Uterus (tissue), 4 donors: ENCODE results near the gene SLC7A6OS. TPM values are rescaled to one million over a fixed set of nuclear protein-coding genes. Genes with fewer than 3 reads are reported as not detected.

Experiments
- DNase-seq, 2 donors: peaks; one replicate each; pipeline ENCODE4 v3.0.0-alpha.2; 2019 to 2020
- H3K27ac ChIP-seq, 2 donors: fragments of 200-600 bp; sonication (generic); 1 replicate in 1 of 2; 2 replicates in 1 of 2; pipeline ENCODE4 v1.5.1; 2016 to 2018
- H3K27me3 ChIP-seq, 2 donors: fragments of 200-600 bp; sonication (generic); one replicate each; pipeline ENCODE4 v1.5.1; 2018 to 2019; ENCODE audit warnings: control low read depth in 1 of 2
- H3K36me3 ChIP-seq, 2 donors: fragments of 200-600 bp; sonication (generic); one replicate each; pipeline ENCODE4 v1.5.1; 2019; ENCODE audit warnings: control low read depth in 1 of 2
- H3K4me1 ChIP-seq, 2 donors: fragments of 200-600 bp; sonication (generic); one replicate each; pipeline ENCODE4 v1.5.1; 2018 to 2019; ENCODE audit warnings: control low read depth in 1 of 2
- H3K4me3 ChIP-seq, 2 donors: fragments of 200-600 bp; sonication (generic); 1 replicate in 1 of 2; 2 replicates in 1 of 2; pipeline ENCODE4 v1.5.1; 2018 to 2019; ENCODE audit warnings: mild to moderate bottlenecking in 1 of 2
- H3K9me3 ChIP-seq, 2 donors: fragments of 200-600 bp; sonication (generic); one replicate each; pipeline ENCODE4 v1.5.1; 2019; ENCODE audit warnings: control low read depth in 1 of 2
- POLR2A ChIP-seq, 2 donors: fragments of 450-650 bp; IDR thresholded peaks; one replicate each; pipeline ENCODE4 v1.6.1; 2016; ENCODE audit warnings: antibody characterized with exemption in 2 of 2, mild to moderate bottlenecking in 1 of 2, moderate library complexity in 1 of 2
- intact Hi-C: fragments of 100-400 bp; cut with DNase I; formaldehyde crosslinking; loops from one replicate; pipeline ENCODE4 v1.15.1; 2023; ENCODE audit warnings: low total_unique reads
- total RNA-seq, 4 donors: library from RNA; depleted of rRNA in 3 of 4; stranded (reverse); fragments of >200 nt in 3 of 4; gene quantifications; one replicate each; pipeline versions ENCODE4 v1.1.0 to v1.2.4, GENCODE V29; 2014 to 2023
- TF ChIP-seq, protein P1 (sequence below), 4 experiments: fragments of 200-600 bp in 2 of 4; fragments of 450-650 bp in 2 of 4; sonication (generic) in 2 of 4; IDR thresholded peaks; one replicate each; pipeline ENCODE4 v1.5.1; 2016 to 2019; ENCODE audit warnings: antibody characterized with exemption in 4 of 4, mild to moderate bottlenecking in 2 of 4, moderate library complexity in 1 of 4
- donor health status: DM: yes; HTN: yes; CAD: no.

SLC7A6OS gene
- total RNA-seq, 4 donors from 2014 or later: 7.6 to 18.9 (median 13.4) TPM

DNA sequence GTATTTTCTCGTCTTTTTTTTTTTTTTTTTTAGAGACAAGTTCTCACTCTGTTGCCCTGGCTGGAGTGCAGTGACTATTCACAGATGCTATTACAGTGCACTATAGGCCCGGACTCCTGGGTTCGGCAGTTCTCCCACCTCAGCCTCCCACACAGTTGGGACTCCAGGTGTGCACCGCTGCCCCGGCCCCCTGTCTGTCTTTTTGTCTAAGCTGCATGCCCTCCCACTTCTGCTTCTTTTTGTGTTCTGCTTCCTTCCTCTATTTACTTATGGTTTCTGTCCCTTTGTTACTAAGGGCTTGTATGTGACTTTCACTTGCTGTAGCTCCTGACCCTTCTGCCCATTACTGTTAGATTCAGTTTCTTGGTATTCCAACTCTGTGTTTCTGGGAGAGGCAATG, 25.9 kb downstream of the SLC7A6OS start:
- no peaks in the 10 kb centered on the region for H3K9me3 ChIP-seq
- no peak for TF ChIP-seq POLR2A (IDR thresholded peaks at IDR 0.05)
- TF ChIP-seq, protein P1, sequence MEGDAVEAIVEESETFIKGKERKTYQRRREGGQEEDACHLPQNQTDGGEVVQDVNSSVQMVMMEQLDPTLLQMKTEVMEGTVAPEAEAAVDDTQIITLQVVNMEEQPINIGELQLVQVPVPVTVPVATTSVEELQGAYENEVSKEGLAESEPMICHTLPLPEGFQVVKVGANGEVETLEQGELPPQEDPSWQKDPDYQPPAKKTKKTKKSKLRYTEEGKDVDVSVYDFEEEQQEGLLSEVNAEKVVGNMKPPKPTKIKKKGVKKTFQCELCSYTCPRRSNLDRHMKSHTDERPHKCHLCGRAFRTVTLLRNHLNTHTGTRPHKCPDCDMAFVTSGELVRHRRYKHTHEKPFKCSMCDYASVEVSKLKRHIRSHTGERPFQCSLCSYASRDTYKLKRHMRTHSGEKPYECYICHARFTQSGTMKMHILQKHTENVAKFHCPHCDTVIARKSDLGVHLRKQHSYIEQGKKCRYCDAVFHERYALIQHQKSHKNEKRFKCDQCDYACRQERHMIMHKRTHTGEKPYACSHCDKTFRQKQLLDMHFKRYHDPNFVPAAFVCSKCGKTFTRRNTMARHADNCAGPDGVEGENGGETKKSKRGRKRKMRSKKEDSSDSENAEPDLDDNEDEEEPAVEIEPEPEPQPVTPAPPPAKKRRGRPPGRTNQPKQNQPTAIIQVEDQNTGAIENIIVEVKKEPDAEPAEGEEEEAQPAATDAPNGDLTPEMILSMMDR (IDR thresholded peaks at IDR 0.05): no peak
- H3K27ac ChIP-seq: peak overlapping the region in 1 of 2 donors; percentile 15
- no peak overlapping the region for H3K4me3 ChIP-seq
- H3K27me3 ChIP-seq: no peaks in the 10 kb centered on the region
- no peak for DNase-seq
- no peaks in the 10 kb centered on the region for H3K4me1 ChIP-seq
- H3K36me3 ChIP-seq: no peaks in the 10 kb centered on the region
- intact Hi-C loops: no loop called here

DNA sequence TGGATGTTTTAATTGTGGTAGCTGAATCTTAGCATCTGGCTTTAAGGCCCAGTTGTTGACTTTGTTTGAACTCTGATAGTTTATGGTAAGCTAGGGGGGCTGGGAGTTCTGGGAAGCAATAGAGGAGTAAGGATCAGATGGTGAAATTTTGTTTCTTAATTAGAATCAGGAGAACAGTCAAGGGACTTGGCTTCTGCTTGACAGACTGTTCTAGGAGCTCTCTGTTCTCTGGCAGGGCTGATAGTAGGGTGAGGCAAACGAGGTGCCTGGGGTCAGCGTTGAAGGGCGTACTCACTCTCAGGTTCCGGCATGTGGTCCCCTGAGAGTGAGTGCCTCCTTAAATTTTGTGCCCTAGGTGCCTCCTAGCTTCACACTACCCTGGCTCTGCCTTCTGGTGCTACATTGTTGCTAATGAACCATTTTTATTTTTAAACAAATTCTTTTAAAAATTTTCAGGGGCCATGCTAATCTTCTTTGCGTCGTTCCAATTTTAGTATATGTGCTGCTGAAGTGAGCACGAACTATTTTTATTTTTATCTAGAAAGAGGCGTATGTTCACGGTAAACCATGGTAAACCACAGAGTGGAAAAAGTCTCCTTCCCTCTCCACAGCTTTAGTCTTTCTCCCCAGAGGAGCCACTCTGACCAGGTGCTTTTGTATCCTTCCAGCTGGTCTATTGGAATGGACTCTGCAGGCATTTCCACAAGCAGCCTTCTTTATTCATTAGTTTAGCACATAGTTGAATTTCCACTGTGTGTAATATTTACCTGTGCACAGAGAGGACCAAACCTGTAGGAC, 26.7 kb downstream of the SLC7A6OS start:
- TF ChIP-seq POLR2A (IDR thresholded peaks at IDR 0.05): no peak
- TF ChIP-seq, protein P1 (IDR thresholded peaks at IDR 0.05): no peak
- Histone ChIP-seq H3K9me3 (no peaks in the 10 kb centered on the region), H3K4me3 (no peak overlapping the region), H3K4me1 (no peaks in the 10 kb centered on the region), H3K36me3 (no peaks in the 10 kb centered on the region), H3K27ac (peak overlapping the region in 1 of 2 donors; percentile 15), H3K27me3 (no peaks in the 10 kb centered on the region)
- intact Hi-C loops: no loop called here
- DNase-seq: no peak

DNA sequence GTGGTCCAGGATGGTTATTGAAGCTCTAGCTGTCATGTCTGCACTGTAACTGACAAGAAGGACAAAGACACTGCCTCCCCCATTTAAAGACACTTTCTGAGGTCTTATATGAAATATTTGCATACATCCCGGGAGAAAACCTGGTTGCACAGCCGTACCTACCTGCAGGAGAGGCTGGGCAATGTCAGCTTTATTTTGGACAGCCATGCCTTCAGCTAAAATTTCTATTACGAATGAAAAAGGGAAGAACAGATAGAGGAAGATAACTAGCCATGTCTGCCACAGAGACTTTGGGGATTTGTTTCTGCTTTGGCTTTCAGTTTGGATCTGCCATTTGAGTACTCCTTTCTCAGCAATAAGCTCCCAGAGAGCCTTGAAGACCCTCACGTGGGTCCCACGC, 27.4 kb downstream of the SLC7A6OS start:
- no peak for DNase-seq
- H3K4me1 ChIP-seq: no peaks in the 10 kb centered on the region
- no peak overlapping the region for H3K4me3 ChIP-seq
- intact Hi-C loops: no loop called here
- no peaks in the 10 kb centered on the region for H3K9me3 ChIP-seq
- TF ChIP-seq, protein P1 (IDR thresholded peaks at IDR 0.05): no peak
- TF ChIP-seq POLR2A (IDR thresholded peaks at IDR 0.05): no peak
- no peaks in the 10 kb centered on the region for H3K36me3 ChIP-seq
- peak overlapping the region in 1 of 2 donors; percentile 1 for H3K27ac ChIP-seq
- no peaks in the 10 kb centered on the region for H3K27me3 ChIP-seq

DNA sequence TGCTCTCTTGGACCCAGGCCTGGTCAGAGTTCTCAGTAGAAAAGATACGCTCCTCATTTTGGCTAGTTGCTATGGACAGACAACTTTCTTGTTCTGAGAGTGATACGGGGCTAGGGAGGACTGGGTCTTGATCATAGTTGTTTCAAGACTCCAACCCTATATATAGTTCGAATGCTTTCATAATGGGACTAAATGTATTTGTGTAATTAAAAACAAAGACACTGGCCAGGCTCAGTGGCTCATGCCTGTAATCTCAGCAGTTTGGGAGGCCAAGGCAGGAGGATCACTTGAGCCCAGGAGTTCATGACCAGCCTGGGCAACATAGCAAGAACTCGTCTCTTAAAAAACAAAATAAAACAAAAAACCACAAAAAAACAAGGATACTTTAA, 28.7 kb downstream of the SLC7A6OS start:
- Histone ChIP-seq H3K9me3 (no peaks in the 10 kb centered on the region), H3K4me3 (no peak overlapping the region), H3K27ac (no peak overlapping the region), H3K4me1 (no peaks in the 10 kb centered on the region), H3K27me3 (no peaks in the 10 kb centered on the region), H3K36me3 (no peaks in the 10 kb centered on the region)
- intact Hi-C loops: no loop called here
- no peak for DNase-seq
- no peak for TF ChIP-seq POLR2A (IDR thresholded peaks at IDR 0.05)

DNA sequence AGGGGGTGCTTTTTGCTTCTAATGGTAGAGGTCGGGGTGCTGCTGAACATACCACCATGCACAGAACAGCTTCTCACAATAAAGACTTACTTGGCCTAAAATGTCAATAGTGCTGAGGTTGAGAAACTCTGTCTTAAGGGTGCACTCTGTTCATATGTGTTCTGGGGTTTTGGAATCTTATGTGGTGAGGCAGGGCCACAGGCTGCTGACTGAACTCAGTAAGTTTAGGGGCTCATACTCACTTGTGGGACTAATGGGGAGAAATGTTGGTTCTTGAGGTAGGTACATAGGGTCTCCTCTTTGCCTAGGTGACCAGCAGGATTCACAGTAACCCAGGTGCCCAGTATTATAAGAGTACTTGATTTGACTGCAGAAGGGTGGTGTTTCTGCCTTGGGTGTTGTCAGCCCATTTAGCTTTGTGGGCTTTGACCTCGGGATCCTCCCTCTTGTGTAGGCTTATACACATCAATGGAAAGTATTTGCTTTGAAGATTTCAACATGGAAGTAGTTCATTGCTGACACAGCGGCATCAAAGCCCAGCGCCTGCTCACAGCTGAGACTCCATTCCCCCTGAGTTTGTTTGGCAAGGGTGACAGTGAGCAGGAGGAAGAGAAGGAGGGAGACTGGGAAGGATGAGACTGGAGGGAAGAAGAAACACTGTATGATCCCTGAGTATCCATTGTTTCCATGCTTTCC, 29.2 kb downstream of the SLC7A6OS start:
- no peaks in the 10 kb centered on the region for H3K9me3 ChIP-seq
- H3K36me3 ChIP-seq: no peaks in the 10 kb centered on the region
- no peak overlapping the region for H3K4me3 ChIP-seq
- no peaks in the 10 kb centered on the region for H3K27me3 ChIP-seq
- DNase-seq: no peak
- no peaks in the 10 kb centered on the region for H3K4me1 ChIP-seq
- TF ChIP-seq POLR2A (IDR thresholded peaks at IDR 0.05): no peak
- TF ChIP-seq, protein P1 (IDR thresholded peaks at IDR 0.05): no peak
- intact Hi-C loops: no loop called here
- H3K27ac ChIP-seq: no peak overlapping the region
